NCI-H2107 (cell line): ENCODE results near the gene ARMS2.
A peak's percentile ranks its signal among the peaks of the same experiment; 100 is the strongest.

Source experiments
- DNase-seq: peaks from one replicate; lab custom pipeline; 2025; lab: John Stamatoyannopoulos, UW

Gene ARMS2

GRCh38 chr10:122454603-122455080, at the start of gene ARMS2:
Gene ARMS2 (plus strand): TSS chr10:122454653. CDS start chr10:122454728, 75 bp downstream.
- no peak for DNase-seq

- no peak for DNase-seq
Measured at GRCh38 chr10:122407375-122408125, 46.9 kb upstream of the ARMS2 start.

- DNase-seq = no peak
Measured at GRCh38 chr10:122413327-122413726, 41.1 kb upstream of the ARMS2 start.

GRCh38 chr10:122417667-122418066, 36.8 kb upstream of the ARMS2 start:
- no peak for DNase-seq

GRCh38 chr10:122419016-122419415, 35.4 kb upstream of the ARMS2 start:
- no peak for DNase-seq

GRCh38 chr10:122419876-122420623, 34.4 kb upstream of the ARMS2 start:
- DNase-seq = no peak

- DNase-seq = no peak
Measured at GRCh38 chr10:122420624-122421007, 33.8 kb upstream of the ARMS2 start.

GRCh38 chr10:122421054-122421625, 33.3 kb upstream of the ARMS2 start:
- no peak for DNase-seq

- no peak for DNase-seq
Measured at GRCh38 chr10:122421742-122422141, 32.7 kb upstream of the ARMS2 start.

- no peak for DNase-seq
Measured at GRCh38 chr10:122422266-122422989, 32.0 kb upstream of the ARMS2 start.

GRCh38 chr10:122424059-122424458, 30.4 kb upstream of the ARMS2 start:
- no peak for DNase-seq

- DNase-seq = no peak
Measured at GRCh38 chr10:122426829-122427228, 27.6 kb upstream of the ARMS2 start.

- no peak for DNase-seq
Measured at GRCh38 chr10:122427280-122427679, 27.2 kb upstream of the ARMS2 start.

- peak; percentile 3 for DNase-seq
Measured at GRCh38 chr10:122435212-122435827, 19.1 kb upstream of the ARMS2 start.

- DNase-seq = no peak
Measured at GRCh38 chr10:122441961-122442360, 12.5 kb upstream of the ARMS2 start.

- DNase-seq = no peak
Measured at GRCh38 chr10:122445469-122445868, 9.0 kb upstream of the ARMS2 start.

GRCh38 chr10:122445904-122446303, 8.5 kb upstream of the ARMS2 start:
- DNase-seq = no peak

GRCh38 chr10:122446668-122447423, 7.6 kb upstream of the ARMS2 start:
- DNase-seq = no peak

GRCh38 chr10:122448600-122448999, 5.9 kb upstream of the ARMS2 start:
- no peak for DNase-seq

GRCh38 chr10:122449153-122449552, 5.3 kb upstream of the ARMS2 start:
- no peak for DNase-seq

GRCh38 chr10:122450353-122450990, 4.0 kb upstream of the ARMS2 start:
- no peak for DNase-seq
